AG10803 (cell line): ENCODE results near the gene PDSS1.
"Not testable (repeated sequence)": the region's sequence is repeated elsewhere in the genome, so short reads cannot be mapped to it uniquely, and the experiment has no call there.

ENCODE experiments used
- DNase-seq: peaks from one replicate; pipeline ENCODE4 v3.0.0; 2010; ENCODE audit warnings: low read depth
- H3K4me3 ChIP-seq: 2 replicates; pipeline ENCODE4 v1.5.1; 2011; ENCODE audit warnings: mild to moderate bottlenecking, low read length, control low read depth
- CTCF ChIP-seq: conservative IDR thresholded peaks from 2 replicates; pipeline ENCODE4 v1.5.1; 2011; ENCODE audit warnings: mild to moderate bottlenecking, low read length, control low read depth, inconsistent platforms

Gene PDSS1

DNA sequence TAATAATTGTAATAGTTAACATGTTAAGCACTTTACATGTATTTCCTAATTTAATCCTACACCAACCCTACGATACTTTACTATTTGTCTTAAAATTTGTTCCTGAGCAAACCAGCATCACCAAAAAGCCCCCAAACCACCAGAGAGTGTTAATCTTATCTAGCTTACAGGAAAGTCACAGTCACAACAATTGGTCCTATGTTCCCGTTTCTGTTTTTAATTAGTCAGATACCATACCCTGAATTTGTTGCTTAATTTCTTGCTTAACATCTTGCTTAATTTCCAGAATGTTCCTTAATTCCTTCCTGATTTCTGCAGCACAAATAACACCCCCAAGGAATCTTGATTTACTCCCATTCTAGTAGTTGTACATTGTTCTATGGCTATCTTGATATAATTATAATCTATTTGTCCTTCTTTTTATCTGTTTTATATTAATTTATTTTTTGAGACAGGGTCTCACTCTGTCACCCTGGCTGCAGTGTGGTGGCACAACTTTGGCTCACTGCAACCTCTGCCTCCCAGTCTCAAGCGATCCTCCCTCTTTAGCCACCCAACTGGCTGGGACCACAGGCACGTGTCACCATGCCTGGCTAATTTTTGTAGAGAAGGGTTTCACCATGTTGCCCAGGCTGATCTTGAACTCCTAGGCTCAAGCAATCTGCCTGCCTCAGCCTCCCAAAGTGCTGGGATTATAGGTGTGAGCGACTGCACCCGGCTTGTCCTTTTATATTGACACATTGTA, 6.6 kb upstream of the PDSS1 start:
- no peak overlapping the region for H3K4me3 ChIP-seq
- no peak for TF ChIP-seq CTCF
- peak; percentile 3 for DNase-seq

- H3K4me3 ChIP-seq, result not testable (repeated sequence)
- DNase-seq, result peak; percentile 12
Observed at GRCh38 chr10:26694536-26694935, 3.0 kb upstream of the PDSS1 start.

- no peak for TF ChIP-seq CTCF
- no peak for DNase-seq
- peak overlapping the region; percentile 88 for H3K4me3 ChIP-seq
Observed at GRCh38 chr10:26696786-26697162, 727 bp upstream of the PDSS1 start.

DNA sequence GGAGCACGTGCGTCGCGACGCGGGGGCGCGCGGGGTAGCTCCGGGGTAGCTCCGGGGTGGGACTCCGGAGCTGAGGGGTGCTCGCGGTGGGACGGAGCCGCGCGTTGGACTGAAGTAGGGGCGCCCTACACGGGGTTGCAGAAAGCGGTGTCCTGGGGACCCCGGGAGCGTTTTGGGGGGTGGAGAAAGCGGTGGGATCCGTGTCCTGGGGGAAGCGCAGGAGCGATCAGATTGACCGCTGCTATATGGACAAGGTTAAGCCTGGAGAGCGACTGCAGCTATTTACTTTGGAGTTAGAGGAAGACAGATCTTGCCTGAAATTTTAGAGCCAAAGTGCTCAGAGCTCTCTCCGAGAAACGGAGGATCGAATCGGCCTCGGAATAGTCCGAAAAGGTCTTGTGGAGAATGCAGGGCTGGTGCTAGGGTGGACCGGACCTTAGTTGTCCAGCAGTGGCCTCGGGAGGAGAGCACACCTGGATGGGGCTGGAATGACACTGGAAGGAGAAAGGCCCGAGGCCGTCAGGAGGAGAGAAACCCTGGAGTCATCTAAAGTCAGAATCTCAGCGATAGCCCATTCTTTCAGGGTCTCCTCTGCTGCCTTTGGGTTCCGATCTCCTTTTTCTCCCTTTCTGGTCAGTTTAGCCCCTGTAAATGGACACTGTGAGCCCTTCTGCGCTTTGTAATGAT, 564 bp downstream of the PDSS1 start:
- peak overlapping the region; percentile 88 for H3K4me3 ChIP-seq
- no peak for DNase-seq
- TF ChIP-seq CTCF, result no peak

- no peak for DNase-seq
- H3K4me3 ChIP-seq, result no peak overlapping the region
- no peak for TF ChIP-seq CTCF
Observed at GRCh38 chr10:26698909-26699308, 1.4 kb downstream of the PDSS1 start.

GRCh38 chr10:26699631-26700030, 2.1 kb downstream of the PDSS1 start:
- DNase-seq, result no peak
- TF ChIP-seq CTCF, result no peak
- no peak overlapping the region for H3K4me3 ChIP-seq

DNA sequence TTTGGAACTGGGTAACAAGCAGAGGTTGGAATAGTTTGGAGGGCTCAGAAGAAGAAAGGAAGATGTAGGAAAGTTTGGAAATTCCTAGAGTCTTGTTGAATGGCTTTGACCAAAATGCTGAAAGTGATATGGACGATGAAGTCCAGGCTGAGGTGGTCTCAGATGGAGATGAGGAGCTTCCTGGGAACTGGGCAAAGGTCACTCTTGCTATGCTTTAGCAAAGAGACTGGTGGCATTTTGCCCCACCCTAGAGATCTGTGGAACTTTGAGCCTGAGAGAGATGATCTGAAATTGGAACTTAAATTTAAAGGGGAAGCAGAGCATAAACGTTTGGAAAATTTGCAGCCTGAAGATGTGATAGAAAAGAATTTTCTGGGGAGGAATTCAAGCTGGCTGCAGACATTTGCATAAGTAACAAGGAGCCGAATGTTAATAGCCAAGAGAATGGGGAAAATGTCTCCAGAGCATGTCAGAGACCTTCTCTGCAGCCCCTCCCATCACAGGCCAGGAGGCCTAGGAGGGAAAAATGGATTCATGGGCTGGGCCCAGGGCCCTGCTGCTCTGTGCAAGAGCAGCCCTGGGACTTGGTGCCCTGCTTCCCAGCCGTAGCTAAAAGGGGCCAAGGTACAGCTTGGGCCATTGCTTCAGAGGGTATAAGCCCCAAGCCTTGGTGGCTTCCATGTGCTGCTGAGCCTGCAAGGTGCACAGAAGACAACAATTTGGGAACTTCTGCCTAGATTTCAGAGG, 3.6 kb downstream of the PDSS1 start:
- DNase-seq, result no peak
- no peak for TF ChIP-seq CTCF
- no peak overlapping the region for H3K4me3 ChIP-seq
